GM18502 (cell line): ENCODE results near the gene ALDH2.
"Not testable (repeated sequence)": the region's sequence is repeated elsewhere in the genome, so short reads cannot be mapped to it uniquely, and the experiment has no call there.

Experiments
- ATAC-seq: cut with Tn5 transposase; IDR thresholded peaks from one replicate; pipeline ENCODE4 v1.9.1; 2021; ENCODE audit warnings: mild to moderate bottlenecking; ENCODE audit not compliant: unreplicated experiment, poor library complexity

Gene ALDH2

GRCh38 chr12:111781085-111781658, 14.4 kb downstream of the ALDH2 start:
- no peak for ATAC-seq

GRCh38 chr12:111783046-111783445, 16.3 kb downstream of the ALDH2 start:
- ATAC-seq = no peak

- ATAC-seq = no peak
Observed at GRCh38 chr12:111784953-111785352, 18.2 kb downstream of the ALDH2 start.

- ATAC-seq = no peak
Observed at GRCh38 chr12:111785651-111786050, 18.9 kb downstream of the ALDH2 start.

- no peak for ATAC-seq
Observed at GRCh38 chr12:111788178-111788654, 21.5 kb downstream of the ALDH2 start.

GRCh38 chr12:111789779-111790178, 23.0 kb downstream of the ALDH2 start:
- ATAC-seq = no peak

GRCh38 chr12:111791507-111791906, 24.8 kb downstream of the ALDH2 start:
- ATAC-seq = no peak

- no peak for ATAC-seq
Observed at GRCh38 chr12:111792155-111792855, 25.6 kb downstream of the ALDH2 start.

GRCh38 chr12:111792856-111793235, 26.1 kb downstream of the ALDH2 start:
- ATAC-seq = no peak

- no peak for ATAC-seq
Observed at GRCh38 chr12:111798182-111798581, 31.4 kb downstream of the ALDH2 start.

GRCh38 chr12:111799758-111800157, 33.0 kb downstream of the ALDH2 start:
- ATAC-seq = no peak

- no peak for ATAC-seq
Observed at GRCh38 chr12:111803038-111803626, 36.4 kb downstream of the ALDH2 start.

- ATAC-seq = no peak
Observed at GRCh38 chr12:111803851-111804250, 37.1 kb downstream of the ALDH2 start.

- no peak for ATAC-seq
Observed at GRCh38 chr12:111806304-111806703, 39.6 kb downstream of the ALDH2 start.

GRCh38 chr12:111807232-111807631, 40.5 kb downstream of the ALDH2 start:
- ATAC-seq = no peak

GRCh38 chr12:111812881-111813741, 46.4 kb downstream of the ALDH2 start:
- peak; percentile 69 for ATAC-seq

GRCh38 chr12:111816065-111816615, 49.4 kb downstream of the ALDH2 start:
- no peak for ATAC-seq

GRCh38 chr12:111816898-111817297, 50.2 kb downstream of the ALDH2 start:
- not testable (repeated sequence) for ATAC-seq

- no peak for ATAC-seq
Observed at GRCh38 chr12:111818340-111818739, 51.6 kb downstream of the ALDH2 start.
